ENCODE measurements around the gene CHMP4B. TPM values are rescaled to one million over a fixed set of nuclear protein-coding genes. Genes with fewer than 3 reads are reported as not detected.

CHMP4B gene
- polyA plus RNA-seq, 1 of the 3 experiments (the other 2 are of a cell fraction): 123 TPM

DNA sequence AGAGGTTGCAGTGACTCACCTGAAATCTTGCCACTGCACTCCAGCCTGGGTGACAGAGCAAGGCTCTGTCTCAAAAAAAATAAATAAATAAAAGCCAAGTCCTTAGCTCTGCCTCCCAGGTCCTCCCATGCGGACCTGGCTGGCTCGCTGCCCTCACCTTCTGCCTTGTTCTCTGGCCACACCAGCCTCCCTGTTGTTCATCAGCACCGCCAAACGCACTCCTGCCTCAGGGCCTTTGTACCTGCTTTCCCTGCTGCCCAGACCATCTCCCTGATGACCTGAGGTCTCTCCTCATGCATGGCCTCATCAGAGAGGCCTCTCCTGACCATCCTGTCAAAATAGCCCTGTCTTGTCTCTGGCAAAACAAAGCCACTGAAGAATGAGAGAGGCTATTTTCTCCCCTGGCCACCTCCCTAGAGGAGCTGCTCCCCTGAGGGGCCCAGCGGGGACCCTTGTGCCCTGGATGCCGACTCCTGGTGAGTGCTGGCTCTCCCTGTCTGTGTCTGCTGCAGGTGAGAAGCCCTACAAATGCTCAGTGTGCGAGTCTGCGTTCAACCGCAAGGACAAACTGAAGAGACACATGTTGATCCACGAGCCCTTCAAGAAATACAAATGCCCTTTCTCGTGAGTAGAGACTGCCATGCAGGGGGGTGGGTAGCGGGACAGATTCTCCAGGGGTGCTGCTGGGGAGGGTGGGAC lies 22.6 kb upstream of the CHMP4B start:
- peak overlapping the region; percentile 81 to 91 for H3K27ac ChIP-seq (ENCODE audit: low read depth in 2 of 2, low read length in 1 of 2)
- peak overlapping the region; percentile 69; the same call in 1 of the 2 replicates for H3K4me2 ChIP-seq
- H3K9me2 ChIP-seq: no peaks in the 10 kb centered on the region
- H3K9ac ChIP-seq: peak overlapping the region; percentile 64; the same call in 1 of the 2 replicates
- 93% methylated on average over 11 of the region's 12 CpGs for WGBS (ENCODE audit: low lambda C conversion rate)
- POLR2A ChIA-PET: no interaction called here
- DNase-seq: no peak
- no peaks in the 10 kb centered on the region for H3K27me3 ChIP-seq (ENCODE audit: insufficient read depth)
- CTCF ChIA-PET: interaction anchor here (1.4 to 1.5 kb wide), 2 partner anchors 53 to 57 kb away, joined by 3 to 4 read pairs; partner anchors contain the start of gene ZNF341
- no peaks in the 10 kb centered on the region for H3K36me3 ChIP-seq (replicated peaks in 1 of 2; ENCODE audit: control insufficient read depth in 1 of 2, insufficient read depth in 2 of 2, low read length in 1 of 2)
- no peak for TF ChIP-seq RXRA (IDR thresholded peaks at IDR 0.05; ENCODE audit: borderline replicate concordance, low read depth)
- no peak for TF ChIP-seq NFIC (IDR thresholded peaks at IDR 0.05; ENCODE audit: borderline replicate concordance)
- TF ChIP-seq RCOR1 (IDR thresholded peaks at IDR 0.05; ENCODE audit: low read length): no peak
- no peak for TF ChIP-seq FOXM1 (IDR thresholded peaks at IDR 0.05; ENCODE audit: low read depth)
- TF ChIP-seq, protein P1, sequence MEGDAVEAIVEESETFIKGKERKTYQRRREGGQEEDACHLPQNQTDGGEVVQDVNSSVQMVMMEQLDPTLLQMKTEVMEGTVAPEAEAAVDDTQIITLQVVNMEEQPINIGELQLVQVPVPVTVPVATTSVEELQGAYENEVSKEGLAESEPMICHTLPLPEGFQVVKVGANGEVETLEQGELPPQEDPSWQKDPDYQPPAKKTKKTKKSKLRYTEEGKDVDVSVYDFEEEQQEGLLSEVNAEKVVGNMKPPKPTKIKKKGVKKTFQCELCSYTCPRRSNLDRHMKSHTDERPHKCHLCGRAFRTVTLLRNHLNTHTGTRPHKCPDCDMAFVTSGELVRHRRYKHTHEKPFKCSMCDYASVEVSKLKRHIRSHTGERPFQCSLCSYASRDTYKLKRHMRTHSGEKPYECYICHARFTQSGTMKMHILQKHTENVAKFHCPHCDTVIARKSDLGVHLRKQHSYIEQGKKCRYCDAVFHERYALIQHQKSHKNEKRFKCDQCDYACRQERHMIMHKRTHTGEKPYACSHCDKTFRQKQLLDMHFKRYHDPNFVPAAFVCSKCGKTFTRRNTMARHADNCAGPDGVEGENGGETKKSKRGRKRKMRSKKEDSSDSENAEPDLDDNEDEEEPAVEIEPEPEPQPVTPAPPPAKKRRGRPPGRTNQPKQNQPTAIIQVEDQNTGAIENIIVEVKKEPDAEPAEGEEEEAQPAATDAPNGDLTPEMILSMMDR (IDR thresholded peaks at IDR 0.05): no peak
- TF ChIP-seq PBX3 (IDR thresholded peaks at IDR 0.05): no peak
- no peak for TF ChIP-seq CHD2 (IDR thresholded peaks at IDR 0.05; ENCODE audit: low read length, partially characterized antibody)
- TF ChIP-seq, protein P2, sequence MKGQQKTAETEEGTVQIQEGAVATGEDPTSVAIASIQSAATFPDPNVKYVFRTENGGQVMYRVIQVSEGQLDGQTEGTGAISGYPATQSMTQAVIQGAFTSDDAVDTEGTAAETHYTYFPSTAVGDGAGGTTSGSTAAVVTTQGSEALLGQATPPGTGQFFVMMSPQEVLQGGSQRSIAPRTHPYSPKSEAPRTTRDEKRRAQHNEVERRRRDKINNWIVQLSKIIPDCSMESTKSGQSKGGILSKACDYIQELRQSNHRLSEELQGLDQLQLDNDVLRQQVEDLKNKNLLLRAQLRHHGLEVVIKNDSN (IDR thresholded peaks at IDR 0.05; ENCODE audit: borderline replicate concordance, low read depth): no peak
- TF ChIP-seq, protein P3, sequence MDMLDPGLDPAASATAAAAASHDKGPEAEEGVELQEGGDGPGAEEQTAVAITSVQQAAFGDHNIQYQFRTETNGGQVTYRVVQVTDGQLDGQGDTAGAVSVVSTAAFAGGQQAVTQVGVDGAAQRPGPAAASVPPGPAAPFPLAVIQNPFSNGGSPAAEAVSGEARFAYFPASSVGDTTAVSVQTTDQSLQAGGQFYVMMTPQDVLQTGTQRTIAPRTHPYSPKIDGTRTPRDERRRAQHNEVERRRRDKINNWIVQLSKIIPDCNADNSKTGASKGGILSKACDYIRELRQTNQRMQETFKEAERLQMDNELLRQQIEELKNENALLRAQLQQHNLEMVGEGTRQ (IDR thresholded peaks at IDR 0.05; ENCODE audit: borderline replicate concordance, low read depth, low read length): no peak
- TF ChIP-seq EP300 (IDR thresholded peaks at IDR 0.05; ENCODE audit: borderline replicate concordance in 1 of 2, low read depth in 1 of 2, low read length in 1 of 2): no peak
- TF ChIP-seq ELF1 (IDR thresholded peaks at IDR 0.05): no peak
- TF ChIP-seq, protein P4, sequence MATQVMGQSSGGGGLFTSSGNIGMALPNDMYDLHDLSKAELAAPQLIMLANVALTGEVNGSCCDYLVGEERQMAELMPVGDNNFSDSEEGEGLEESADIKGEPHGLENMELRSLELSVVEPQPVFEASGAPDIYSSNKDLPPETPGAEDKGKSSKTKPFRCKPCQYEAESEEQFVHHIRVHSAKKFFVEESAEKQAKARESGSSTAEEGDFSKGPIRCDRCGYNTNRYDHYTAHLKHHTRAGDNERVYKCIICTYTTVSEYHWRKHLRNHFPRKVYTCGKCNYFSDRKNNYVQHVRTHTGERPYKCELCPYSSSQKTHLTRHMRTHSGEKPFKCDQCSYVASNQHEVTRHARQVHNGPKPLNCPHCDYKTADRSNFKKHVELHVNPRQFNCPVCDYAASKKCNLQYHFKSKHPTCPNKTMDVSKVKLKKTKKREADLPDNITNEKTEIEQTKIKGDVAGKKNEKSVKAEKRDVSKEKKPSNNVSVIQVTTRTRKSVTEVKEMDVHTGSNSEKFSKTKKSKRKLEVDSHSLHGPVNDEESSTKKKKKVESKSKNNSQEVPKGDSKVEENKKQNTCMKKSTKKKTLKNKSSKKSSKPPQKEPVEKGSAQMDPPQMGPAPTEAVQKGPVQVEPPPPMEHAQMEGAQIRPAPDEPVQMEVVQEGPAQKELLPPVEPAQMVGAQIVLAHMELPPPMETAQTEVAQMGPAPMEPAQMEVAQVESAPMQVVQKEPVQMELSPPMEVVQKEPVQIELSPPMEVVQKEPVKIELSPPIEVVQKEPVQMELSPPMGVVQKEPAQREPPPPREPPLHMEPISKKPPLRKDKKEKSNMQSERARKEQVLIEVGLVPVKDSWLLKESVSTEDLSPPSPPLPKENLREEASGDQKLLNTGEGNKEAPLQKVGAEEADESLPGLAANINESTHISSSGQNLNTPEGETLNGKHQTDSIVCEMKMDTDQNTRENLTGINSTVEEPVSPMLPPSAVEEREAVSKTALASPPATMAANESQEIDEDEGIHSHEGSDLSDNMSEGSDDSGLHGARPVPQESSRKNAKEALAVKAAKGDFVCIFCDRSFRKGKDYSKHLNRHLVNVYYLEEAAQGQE (IDR thresholded peaks at IDR 0.05; ENCODE audit: low read depth, low read length): no peak
- no peak for TF ChIP-seq FOXJ3 (CRISPR knock-in tag; IDR thresholded peaks at IDR 0.05)
- no peak for TF ChIP-seq GABPA (IDR thresholded peaks at IDR 0.05; ENCODE audit: low read depth)
- TF ChIP-seq POLR2AphosphoS5 (IDR thresholded peaks at IDR 0.05; ENCODE audit: low read depth, low read length): no peak
- no peak for TF ChIP-seq GATA2 (CRISPR knock-in tag; IDR thresholded peaks at IDR 0.05)
- no peak for TF ChIP-seq JUND (IDR thresholded peaks at IDR 0.05)
- no peak for TF ChIP-seq EZH2phosphoT487 (IDR thresholded peaks at IDR 0.05; ENCODE audit: borderline replicate concordance, low read depth)
- TF ChIP-seq IRF3 (IDR thresholded peaks at IDR 0.05; ENCODE audit: low read depth, low read length): no peak
- TF ChIP-seq SIN3A (IDR thresholded peaks at IDR 0.05; ENCODE audit: borderline replicate concordance, low read depth, low read length): no peak
- H3K4me3 ChIP-seq (ENCODE audit: low read depth in 2 of 2, low read length in 1 of 2): no peak overlapping the region
- peaks cover 7 to 30% of the 10 kb centered on the region in 2 experiments; a peak in 2 of 4 replicates for H3K4me1 ChIP-seq (ENCODE audit: control insufficient read depth in 1 of 2, insufficient read depth in 2 of 2, low read depth in 1 of 2, low read length in 1 of 2)
- no peak overlapping the region for H2AFZ ChIP-seq (ENCODE audit: low read depth)
- peaks cover 12% of the 10 kb centered on the region for H3F3A ChIP-seq (replicated peaks; ENCODE audit: insufficient read depth)
- no peaks in the 10 kb centered on the region for H4K20me1 ChIP-seq (ENCODE audit: insufficient read depth)
- no peaks in the 10 kb centered on the region for H3K9me3 ChIP-seq
- H3K79me2 ChIP-seq (ENCODE audit: insufficient read depth): no peaks in the 10 kb centered on the region

All from SK-N-SH (cell line).